Tibial artery (tissue), 4 donors: ENCODE measurements around the gene SUOX.
A peak's percentile ranks its signal among the peaks of the same experiment; 100 is the strongest.

Experiments used
- DNase-seq, 2 donors: peaks; one replicate each; pipeline ENCODE4 v3.0.0-alpha.2; 2019
- H3K27ac ChIP-seq, 2 donors: fragments of 200-600 bp; sonication (generic) in 1 of 2; 1 replicate in 1 of 2; 2 replicates in 1 of 2; pipeline ENCODE4 v1.5.1; 2018 to 2019; ENCODE audit warnings: mild to moderate bottlenecking in 1 of 2
- H3K27me3 ChIP-seq, 2 donors: fragments of 200-600 bp; sonication (generic) in 1 of 2; one replicate each; pipeline versions ENCODE4 v1.5.1 to v1.6.0; 2016 to 2019
- H3K36me3 ChIP-seq, 3 donors: fragments of 200-600 bp; sonication (generic) in 2 of 3; one replicate each; pipeline ENCODE4 v1.5.1; 2016 to 2019; ENCODE audit warnings: mild to moderate bottlenecking in 2 of 3
- H3K4me1 ChIP-seq, 4 donors: fragments of 200-600 bp; sonication (generic) in 2 of 4; 1 replicate in 3 of 4; 2 replicates in 1 of 4; pipeline ENCODE4 v1.5.1; 2016 to 2019
- H3K4me3 ChIP-seq, 2 donors: fragments of 200-600 bp; sonication (generic) in 1 of 2; 1 replicate in 1 of 2; 2 replicates in 1 of 2; pipeline ENCODE4 v1.5.1; 2018 to 2019; ENCODE audit warnings: mild to moderate bottlenecking in 2 of 2
- H3K9me3 ChIP-seq, 3 donors: fragments of 200-600 bp; sonication (generic) in 1 of 3; one replicate each; pipeline ENCODE4 v1.5.1; 2016 to 2019
- intact Hi-C: fragments of 100-400 bp; cut with DNase I; formaldehyde crosslinking; loops from one replicate; pipeline ENCODE4 v1.15.0; 2023; ENCODE audit warnings: low total_unique reads
- TF ChIP-seq, protein P1 (sequence below), 2 experiments: fragments of 200-600 bp in 1 of 2; fragments of 450-650 bp in 1 of 2; IDR thresholded peaks; one replicate each; pipeline ENCODE4 v1.5.1; 2017 to 2019; ENCODE audit warnings: antibody characterized with exemption in 2 of 2, mild to moderate bottlenecking in 1 of 2, moderate library complexity in 1 of 2

The SUOX gene

DNA sequence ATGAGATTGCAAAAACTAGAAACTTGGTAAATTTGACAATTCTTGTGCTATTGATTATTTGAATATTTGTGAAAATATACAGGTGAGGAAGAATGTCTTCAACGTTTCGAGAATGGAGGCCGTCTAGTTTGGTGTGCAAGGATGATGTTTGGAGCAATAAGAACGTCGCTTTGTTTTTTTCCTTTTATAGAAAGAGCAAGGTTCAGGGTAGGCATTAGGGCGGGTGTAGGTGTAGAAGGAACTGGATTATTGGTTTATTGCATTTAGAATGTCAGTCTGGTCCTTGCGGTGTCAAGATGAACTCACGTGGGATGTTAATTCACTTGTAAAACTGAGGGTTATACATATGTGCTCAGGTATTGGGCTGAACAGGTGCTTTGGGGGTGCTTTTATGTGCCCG is 45.8 kb downstream of the SUOX start:
- TF ChIP-seq, protein P1, sequence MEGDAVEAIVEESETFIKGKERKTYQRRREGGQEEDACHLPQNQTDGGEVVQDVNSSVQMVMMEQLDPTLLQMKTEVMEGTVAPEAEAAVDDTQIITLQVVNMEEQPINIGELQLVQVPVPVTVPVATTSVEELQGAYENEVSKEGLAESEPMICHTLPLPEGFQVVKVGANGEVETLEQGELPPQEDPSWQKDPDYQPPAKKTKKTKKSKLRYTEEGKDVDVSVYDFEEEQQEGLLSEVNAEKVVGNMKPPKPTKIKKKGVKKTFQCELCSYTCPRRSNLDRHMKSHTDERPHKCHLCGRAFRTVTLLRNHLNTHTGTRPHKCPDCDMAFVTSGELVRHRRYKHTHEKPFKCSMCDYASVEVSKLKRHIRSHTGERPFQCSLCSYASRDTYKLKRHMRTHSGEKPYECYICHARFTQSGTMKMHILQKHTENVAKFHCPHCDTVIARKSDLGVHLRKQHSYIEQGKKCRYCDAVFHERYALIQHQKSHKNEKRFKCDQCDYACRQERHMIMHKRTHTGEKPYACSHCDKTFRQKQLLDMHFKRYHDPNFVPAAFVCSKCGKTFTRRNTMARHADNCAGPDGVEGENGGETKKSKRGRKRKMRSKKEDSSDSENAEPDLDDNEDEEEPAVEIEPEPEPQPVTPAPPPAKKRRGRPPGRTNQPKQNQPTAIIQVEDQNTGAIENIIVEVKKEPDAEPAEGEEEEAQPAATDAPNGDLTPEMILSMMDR (IDR thresholded peaks at IDR 0.05): no peak
- H3K36me3 ChIP-seq: peaks cover 23 to 32% (median 32%) of the 10 kb centered on the region in 3 donors
- peak overlapping the region; percentile 75 to 81 for H3K4me3 ChIP-seq
- peak overlapping the region; percentile 78 to 87 for H3K27ac ChIP-seq
- H3K9me3 ChIP-seq: no peaks in the 10 kb centered on the region
- intact Hi-C loops: loop anchor here (5.0 kb wide), 1 partner anchor 46 kb away; the partner anchor contains the start of gene SUOX
- H3K4me1 ChIP-seq: peaks cover 10 to 21% (median 17%) of the 10 kb centered on the region in 4 donors
- no peaks in the 10 kb centered on the region for H3K27me3 ChIP-seq
- no peak for DNase-seq

DNA sequence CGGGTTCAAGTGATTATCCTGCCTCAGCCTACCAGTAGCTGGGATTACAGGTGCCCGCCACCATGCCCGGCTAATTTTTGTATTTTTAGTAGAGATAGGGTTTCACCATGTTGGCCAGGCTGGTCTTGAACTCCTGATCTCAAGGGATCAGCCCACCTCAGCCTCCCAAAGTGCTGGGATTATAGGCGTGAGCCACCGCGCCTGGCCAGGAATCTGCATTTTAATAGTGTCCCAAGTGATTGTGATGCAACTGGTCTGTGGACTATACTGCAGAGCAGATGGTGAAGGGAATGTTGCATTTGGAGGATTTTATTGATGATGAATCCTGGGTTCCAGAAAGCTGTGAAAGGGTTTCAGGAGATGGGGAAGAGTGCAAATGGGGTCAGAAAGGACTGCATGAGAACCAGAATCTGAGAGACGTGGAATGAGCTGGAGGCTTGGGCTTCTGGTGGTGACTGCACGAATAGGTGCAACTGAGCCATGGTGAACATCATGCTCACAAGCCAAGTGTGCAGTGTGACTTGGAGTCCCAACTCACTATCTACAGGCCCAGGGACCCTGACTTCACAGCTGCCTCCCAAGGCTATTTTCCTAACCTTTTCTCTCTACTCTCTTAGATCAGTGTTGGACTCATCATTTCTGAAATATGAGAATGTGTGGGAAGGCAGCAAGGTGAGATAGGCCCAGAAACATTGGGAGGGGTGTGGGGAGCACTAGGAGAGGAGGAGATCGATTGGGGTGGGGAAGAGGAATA is 49.1 kb downstream of the SUOX start:
- Histone ChIP-seq H3K9me3 (no peaks in the 10 kb centered on the region), H3K4me3 (no peak overlapping the region), H3K36me3 (peaks cover 23 to 32% (median 32%) of the 10 kb centered on the region in 3 donors), H3K4me1 (peaks cover 8 to 16% (median 13%) of the 10 kb centered on the region in 4 donors), H3K27ac (no peak overlapping the region), H3K27me3 (no peaks in the 10 kb centered on the region)
- TF ChIP-seq, protein P1 (IDR thresholded peaks at IDR 0.05): no peak
- intact Hi-C loops: no loop called here
- no peak for DNase-seq

DNA sequence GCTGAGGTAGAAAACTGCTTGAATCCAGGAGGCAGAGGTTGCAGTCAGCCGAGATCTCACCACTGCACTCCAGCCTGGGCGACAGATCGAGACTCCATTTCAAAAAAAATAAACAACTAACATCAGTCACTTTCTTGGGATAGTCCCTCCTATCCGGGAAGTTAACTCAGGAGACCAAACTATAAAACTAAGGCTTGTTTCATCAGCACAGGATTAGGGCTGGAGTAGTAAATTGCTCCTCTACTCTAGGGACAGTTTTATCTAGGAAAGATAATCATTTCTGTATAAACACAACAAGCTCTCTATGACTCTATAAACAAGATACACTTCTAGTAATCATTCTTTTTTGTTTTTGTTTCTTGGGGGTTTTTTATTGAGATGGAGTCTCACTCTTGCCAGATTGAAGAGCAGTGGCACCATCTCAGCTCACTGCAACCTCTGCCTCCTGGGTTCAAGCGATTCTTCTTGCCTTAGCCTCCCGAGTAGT is 56.4 kb downstream of the SUOX start:
- Histone ChIP-seq H3K27ac (no peak overlapping the region), H3K27me3 (no peaks in the 10 kb centered on the region), H3K4me1 (no peaks in the 10 kb centered on the region), H3K36me3 (no peaks in the 10 kb centered on the region), H3K4me3 (no peak overlapping the region), H3K9me3 (no peaks in the 10 kb centered on the region)
- peak in 1 of 2 donors; percentile 1 for DNase-seq
- intact Hi-C loops: no loop called here
- TF ChIP-seq, protein P1 (IDR thresholded peaks at IDR 0.05): no peak
